HS-27A (cell line): ENCODE measurements around the gene GNAZ.

Source experiments
- DNase-seq: peaks from one replicate; pipeline ENCODE4 v3.0.0-alpha.2; 2012; ENCODE audit warnings: low read depth, missing footprints

GNAZ gene

GRCh38 chr22:23093051-23093788, 22.9 kb downstream of the GNAZ start:
- no peak for DNase-seq

DNA sequence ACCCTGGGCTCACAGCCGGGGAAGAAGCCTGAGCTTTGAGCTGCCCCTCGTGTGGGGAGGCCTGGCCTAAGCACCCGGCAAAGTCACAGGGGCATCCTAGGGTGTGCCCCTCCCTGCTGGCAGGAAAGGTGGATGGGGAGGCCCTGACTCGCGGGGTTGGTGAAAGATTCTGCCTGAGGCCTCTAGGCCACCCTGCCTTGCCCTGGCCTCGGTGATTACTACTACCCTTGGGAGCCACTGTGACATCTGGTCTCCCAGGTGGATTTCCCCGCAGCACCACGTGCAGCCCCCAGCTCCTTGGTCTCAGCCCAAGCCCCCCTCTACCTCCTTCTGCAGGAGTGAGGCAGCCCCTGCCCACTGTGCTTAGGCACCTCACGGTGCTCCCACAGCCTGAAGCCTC, 23.9 kb downstream of the GNAZ start:
- no peak for DNase-seq

DNA sequence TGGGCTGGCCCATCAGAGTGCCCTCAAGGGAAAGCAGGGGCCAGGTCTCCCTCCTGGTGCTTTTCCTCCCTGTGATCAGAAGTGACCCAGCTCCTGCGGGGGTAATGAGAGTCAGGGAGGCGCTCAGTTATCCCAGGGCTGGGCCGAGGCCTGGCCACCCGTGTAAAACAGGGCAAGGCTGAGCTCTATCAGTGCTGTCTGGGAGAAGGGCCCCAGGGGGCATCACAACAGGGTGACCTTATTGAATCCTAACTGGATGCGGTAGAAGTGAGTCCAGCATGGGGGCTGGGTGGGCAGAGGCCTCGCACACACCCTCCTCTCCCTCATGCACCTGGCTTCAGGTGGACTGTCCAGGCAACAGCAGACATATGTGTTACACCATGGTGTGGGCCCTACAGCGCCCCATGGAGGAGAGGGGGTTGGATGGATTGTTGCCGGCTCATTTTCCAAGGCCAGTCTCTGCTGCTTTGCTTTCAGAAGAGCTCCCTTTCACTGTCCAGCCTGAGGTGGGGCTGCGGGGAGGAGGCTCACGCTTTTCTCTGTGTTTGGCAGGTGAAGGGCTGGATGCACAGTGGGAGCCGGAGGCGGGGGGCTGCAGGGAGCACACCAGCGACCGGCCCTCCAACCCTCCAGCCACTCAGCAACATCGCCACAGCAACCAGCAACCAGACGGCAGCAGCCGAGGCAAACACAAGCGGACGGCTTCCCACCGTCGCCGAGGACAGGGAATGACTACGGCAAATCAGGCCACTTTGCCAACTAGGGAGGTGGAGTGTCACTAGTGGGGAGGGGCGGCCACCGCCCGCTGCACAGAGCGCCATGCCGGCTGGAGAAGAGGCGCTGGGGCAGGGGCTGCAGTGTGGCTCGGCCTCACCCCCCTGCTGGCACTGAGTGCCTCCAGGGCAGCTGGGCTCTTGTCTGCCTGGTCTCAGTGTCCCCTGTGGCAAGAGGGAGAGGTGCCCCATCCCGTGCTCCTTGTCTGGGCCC, 24.7 kb downstream of the GNAZ start:
- DNase-seq: no peak

- no peak for DNase-seq
These were observed 25.5 kb downstream of the GNAZ start for GRCh38 chr22:23095733-23096342.

- no peak for DNase-seq
These were observed 27.3 kb downstream of the GNAZ start for GRCh38 chr22:23097412-23098229.

- DNase-seq: no peak
These were observed 27.9 kb downstream of the GNAZ start for GRCh38 chr22:23098230-23098705.

DNA sequence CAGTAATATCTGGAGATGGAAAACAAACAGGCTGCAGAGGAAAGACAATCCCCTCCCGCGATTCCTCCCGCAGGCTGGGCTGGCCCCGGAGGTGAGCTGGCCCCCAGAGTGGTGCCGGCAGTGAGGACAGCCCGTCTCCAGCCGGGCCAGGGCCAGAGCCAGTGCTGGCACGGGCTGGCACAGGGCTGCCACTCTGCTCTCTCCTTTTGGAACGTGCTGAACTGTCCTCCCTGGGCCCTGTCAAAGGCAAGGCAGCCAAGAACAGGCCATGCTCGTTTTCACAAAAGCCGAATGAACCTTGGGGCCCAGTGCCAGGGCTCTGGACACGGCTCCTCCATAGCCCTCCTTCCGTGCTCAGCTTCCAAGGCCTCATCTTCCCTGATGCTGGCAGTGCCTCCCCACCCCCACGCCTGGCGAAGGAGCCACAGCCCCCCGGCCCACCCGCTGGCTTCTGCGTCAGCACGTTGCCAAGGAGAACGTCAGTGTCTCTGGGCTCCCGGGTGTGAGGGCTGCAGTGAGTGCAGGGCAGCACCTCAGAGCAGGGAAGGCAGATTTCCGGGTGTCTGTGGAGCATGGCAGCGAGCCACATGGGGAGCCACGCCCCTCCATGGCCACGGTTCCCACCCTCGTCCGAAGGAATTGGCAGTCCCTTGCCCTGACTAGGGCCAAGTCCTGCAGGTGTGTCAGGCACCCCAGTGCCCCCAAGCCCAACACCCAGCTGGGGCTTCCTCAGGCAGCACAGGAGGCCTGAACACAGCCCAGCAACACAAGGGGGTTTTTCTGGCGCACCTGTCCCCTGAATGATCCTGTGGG, 28.6 kb downstream of the GNAZ start:
- no peak for DNase-seq

- no peak for DNase-seq
These were observed 29.1 kb downstream of the GNAZ start for GRCh38 chr22:23099531-23099804.

- DNase-seq: no peak
These were observed 29.9 kb downstream of the GNAZ start for GRCh38 chr22:23100124-23100801.

DNA sequence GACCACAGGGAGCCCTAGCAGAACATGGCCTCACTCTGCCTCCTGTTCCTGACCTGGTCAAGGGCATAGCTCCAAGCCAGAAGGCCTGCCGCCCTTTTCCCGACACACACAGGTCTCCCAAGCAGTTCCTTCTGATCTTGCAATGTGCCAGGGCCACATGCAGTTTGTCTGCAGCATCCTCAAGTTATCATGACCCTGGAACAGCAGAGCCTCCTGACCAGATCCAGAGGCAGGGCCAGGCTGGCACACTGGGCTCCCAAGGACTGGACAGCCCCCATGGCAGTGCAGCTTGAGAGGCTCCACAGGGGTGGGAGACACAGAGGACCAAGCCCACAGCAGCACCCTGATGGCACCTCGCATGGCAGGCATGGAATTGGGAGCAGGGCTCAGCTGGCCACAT, 31.2 kb downstream of the GNAZ start:
- DNase-seq: no peak

- no peak for DNase-seq
These were observed 31.8 kb downstream of the GNAZ start for GRCh38 chr22:23102002-23102655.

DNA sequence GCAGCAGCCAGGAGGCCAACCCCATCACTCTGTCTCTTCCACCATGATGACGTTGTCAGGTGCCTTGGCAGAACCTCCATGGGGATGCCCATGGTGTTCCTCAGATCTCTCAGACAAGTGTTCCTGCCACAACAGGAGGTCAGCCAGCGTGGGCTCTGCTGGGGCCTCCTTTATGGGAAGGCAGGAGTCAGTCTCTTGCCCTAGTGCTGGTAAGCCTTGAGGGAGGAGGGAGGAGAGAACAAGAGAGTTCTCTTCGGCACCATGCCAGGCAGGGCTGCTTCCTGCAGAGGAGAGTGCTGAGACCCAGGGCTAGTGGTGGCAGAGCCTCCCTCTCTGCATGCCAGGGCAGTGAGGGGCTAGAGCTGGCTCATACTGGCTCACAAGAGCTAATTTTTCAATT, 32.5 kb downstream of the GNAZ start:
- no peak for DNase-seq

GRCh38 chr22:23103199-23103954, 33.1 kb downstream of the GNAZ start:
- DNase-seq: no peak

DNA sequence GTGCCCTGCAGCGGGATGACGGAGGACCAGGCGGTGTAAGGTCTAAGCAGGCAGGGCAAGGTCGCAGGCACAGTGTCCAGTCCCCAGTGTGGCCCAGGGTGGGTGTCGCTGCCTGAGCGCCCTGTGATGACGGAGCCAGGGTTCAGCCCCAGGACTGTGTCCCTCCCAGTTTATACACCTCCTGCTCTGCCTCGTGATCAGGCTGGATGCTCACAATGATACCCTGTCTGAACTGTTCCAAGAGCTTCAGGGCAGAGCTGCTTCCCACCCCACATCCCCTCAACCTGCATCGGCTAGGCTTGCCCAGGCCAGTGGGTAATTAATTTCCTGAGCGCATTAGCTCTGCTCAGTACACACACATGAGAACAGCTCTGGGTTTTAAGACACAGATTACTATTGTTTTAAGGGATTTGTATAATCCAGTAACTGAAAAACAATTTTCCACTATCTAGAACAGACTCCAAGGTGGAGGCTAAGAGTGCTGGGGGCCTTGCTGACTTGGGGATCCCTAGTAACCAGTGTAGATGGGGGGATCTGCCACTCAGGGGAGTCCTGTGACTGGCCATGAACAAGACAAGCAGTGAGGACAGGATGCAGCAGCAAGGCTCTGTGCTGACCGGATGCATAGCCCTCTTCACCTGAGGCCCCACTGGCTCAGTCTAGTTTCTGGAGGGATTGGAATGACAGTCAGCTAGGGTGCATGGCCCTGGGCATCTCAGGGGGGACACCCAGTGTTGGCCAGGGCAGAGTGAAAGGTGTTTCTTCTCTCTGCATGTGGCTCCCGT, 34.1 kb downstream of the GNAZ start:
- DNase-seq: no peak

- no peak for DNase-seq
These were observed 35.0 kb downstream of the GNAZ start for GRCh38 chr22:23105304-23105703.

GRCh38 chr22:23105919-23106318, 35.6 kb downstream of the GNAZ start:
- DNase-seq: no peak

DNA sequence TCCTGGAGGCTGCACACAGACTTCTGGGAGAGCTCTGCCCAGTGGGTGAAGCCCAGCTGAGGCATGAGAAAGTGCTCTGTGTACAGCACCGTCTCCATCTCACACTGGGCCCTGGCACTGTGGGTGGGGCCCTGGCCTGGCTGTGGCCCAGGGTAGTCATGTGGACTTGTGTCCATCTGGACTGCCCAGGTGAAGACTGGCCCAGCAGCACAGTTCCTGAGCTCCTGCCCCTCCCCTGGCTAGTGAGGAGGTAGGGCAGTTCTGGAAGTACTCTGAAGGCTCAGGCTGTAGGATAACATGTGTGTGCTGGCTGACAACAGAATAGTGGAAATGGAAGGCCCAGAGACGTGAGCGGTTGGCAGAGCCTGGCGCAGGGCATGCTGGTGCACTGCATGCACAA, 36.0 kb downstream of the GNAZ start:
- no peak for DNase-seq

DNA sequence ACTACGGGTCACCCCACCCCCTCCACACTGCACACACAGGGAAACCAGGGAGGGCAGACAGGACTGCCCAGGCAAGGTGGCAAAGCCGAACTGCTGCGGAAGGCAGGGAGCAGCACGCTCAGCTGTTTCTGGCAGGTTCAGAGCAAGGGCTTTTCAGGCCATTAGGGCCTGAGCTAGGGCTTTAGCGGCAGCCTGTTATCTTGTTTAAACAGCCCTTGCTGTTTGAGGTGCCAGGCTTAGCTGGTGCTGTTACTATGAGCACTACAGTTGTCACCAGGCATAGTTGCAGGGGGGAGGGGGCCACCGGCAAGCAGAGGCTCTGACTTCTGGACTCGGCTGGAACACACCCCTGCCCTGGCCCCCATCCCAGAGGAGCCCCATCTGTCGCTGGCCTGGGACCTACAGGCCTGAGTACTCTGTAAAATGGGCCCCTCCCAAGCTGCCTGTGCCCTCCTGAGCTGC, 36.6 kb downstream of the GNAZ start:
- no peak for DNase-seq
